Heart left ventricle (tissue), 16 donors: ENCODE data around the gene XYLT2. TPM values are rescaled to one million over a fixed set of nuclear protein-coding genes. Genes with fewer than 3 reads are reported as not detected.

Source experiments
- ATAC-seq, 4 donors: fragments of 200-7000 bp; cut with Tn5 transposase; one replicate each; pipeline ENCODE4 v1.9.1; 2020 to 2022; ENCODE audit warnings: moderate library complexity in 4 of 4, mild to moderate bottlenecking in 3 of 4, moderate number of reproducible peaks in 1 of 4
- DNase-seq, 5 donors: peaks; one replicate each; pipeline ENCODE4 v3.0.0-alpha.2; 2020
- H3K27ac ChIP-seq, 12 donors: fragments of 200-600 bp; sonication (generic) in 4 of 12; one replicate each; pipeline versions ENCODE4 v1.5.0 to v1.8.0; 2016 to 2022; ENCODE audit warnings: mild to moderate bottlenecking in 2 of 12
- H3K27me3 ChIP-seq, 9 donors: fragments of 200-600 bp; sonication (generic) in 2 of 9; one replicate each; pipeline versions ENCODE4 v1.5.1 to v1.8.0; 2016 to 2022; ENCODE audit warnings: mild to moderate bottlenecking in 3 of 9
- H3K36me3 ChIP-seq, 9 donors: fragments of 200-600 bp; sonication (generic) in 2 of 9; one replicate each; pipeline versions ENCODE4 v1.5.0 to v1.8.0; 2018 to 2022; ENCODE audit warnings: mild to moderate bottlenecking in 2 of 9
- H3K4me1 ChIP-seq, 12 donors: fragments of 200-600 bp; sonication (generic) in 4 of 12; one replicate each; pipeline versions ENCODE4 v1.5.0 to v1.8.0; 2016 to 2022; ENCODE audit warnings: mild to moderate bottlenecking in 3 of 12
- H3K4me3 ChIP-seq, 12 donors: fragments of 200-600 bp; sonication (generic) in 4 of 12; one replicate each; pipeline versions ENCODE4 v1.5.0 to v1.8.0; 2017 to 2022; ENCODE audit warnings: mild to moderate bottlenecking in 9 of 12, moderate library complexity in 4 of 12
- H3K9me3 ChIP-seq, 12 donors: fragments of 200-600 bp; sonication (generic) in 4 of 12; one replicate each; pipeline versions ENCODE4 v1.5.0 to v1.8.0; 2016 to 2022; ENCODE audit warnings: mild to moderate bottlenecking in 1 of 12
- POLR2A ChIP-seq, 2 donors: fragments of 450-650 bp; IDR thresholded peaks; one replicate each; pipeline ENCODE4 v1.6.1; 2017; ENCODE audit warnings: antibody characterized with exemption in 2 of 2, mild to moderate bottlenecking in 2 of 2, moderate library complexity in 2 of 2
- WGBS, 4 donors: extraction: QIAGEN DNeasy Blood & Tissue Kit in 2 of 4; methylation state at CpG; one replicate each; pipeline versions ENCODE4 v1.1.5 to v1.1.7; 2013 to 2018; 5-methylcytosine and 5-hydroxymethylcytosine counted together
- intact Hi-C, 10 donors: fragments of 100-400 bp; cut with DNase I; formaldehyde crosslinking; loops; one replicate each; pipeline versions ENCODE4 v1.11.1 to v1.14.2; 2022
- polyA plus RNA-seq, 2 donors: library from polyadenylated mRNA; stranded (reverse); fragments of 200-250 nt; gene quantifications; one replicate each; pipeline ENCODE4 v1.2.3, GENCODE V29; 2013
- total RNA-seq, 9 donors: library from RNA; depleted of rRNA in 2 of 9; stranded (reverse); fragments of >200 nt in 2 of 9; fragmentation: NEBNext Ultra II Directional in 3 of 9; extraction: Animal tissue kit (Norgen Biotek cat#: 25700) in 3 of 9; gene quantifications; one replicate each; pipeline versions ENCODE4 v1.1.0 to v1.2.4, GENCODE V29; 2016 to 2023
- TF ChIP-seq, protein P1 (sequence below), 12 donors: fragments of 200-600 bp; sonication (generic) in 4 of 12; IDR thresholded peaks; one replicate each; pipeline versions ENCODE4 v1.5.0 to v1.8.0; 2018 to 2022; ENCODE audit warnings: antibody characterized with exemption in 12 of 12, mild to moderate bottlenecking in 5 of 12
- donor health status: ischemic (EF 13 %, LVEDD 7.1; RV severe dilation, severe dysfunction).
- donor health status: healthy with polysubstance abuse.
- donor health status: DM: no; HTN: yes; CAD: no.
- donor health status: DM: no; HTN: no; CAD: no.
- donor health status: ischemic (EF 25% LVEDD 6.9; RV normal size, moderate dysfunction).
- donor health status: ischemic (EF 25% LVEDD 5.7; RV mildly dilated, moderate dysfunction).
- donor health status: healthy.
- donor health status: DM: yes; HTN: yes; CAD: no.
- donor health status: ischemic (EF 35%, LVEDD 5.7; RV mildly dilated, moderate dysfunction).
- donor health status: nonischemic (EF 11% LVEDD 7.7; RV severe dilation, severe dysfunction).
- donor health status: DM: yes; HTN: yes; CAD: no.
- donor health status: PGD.
- donor health status: ischemic (EF 29% LVEDD 5.4; RV normal size, mild dysfunction).
- donor health status: nonischemic (EF 23%, LVEDD 6.1; RV moderate dilation, normal function).

Gene XYLT2
- total and polyA plus RNA-seq, 11 donors, result 9.5 to 19.2 (median 13.3) TPM

DNA sequence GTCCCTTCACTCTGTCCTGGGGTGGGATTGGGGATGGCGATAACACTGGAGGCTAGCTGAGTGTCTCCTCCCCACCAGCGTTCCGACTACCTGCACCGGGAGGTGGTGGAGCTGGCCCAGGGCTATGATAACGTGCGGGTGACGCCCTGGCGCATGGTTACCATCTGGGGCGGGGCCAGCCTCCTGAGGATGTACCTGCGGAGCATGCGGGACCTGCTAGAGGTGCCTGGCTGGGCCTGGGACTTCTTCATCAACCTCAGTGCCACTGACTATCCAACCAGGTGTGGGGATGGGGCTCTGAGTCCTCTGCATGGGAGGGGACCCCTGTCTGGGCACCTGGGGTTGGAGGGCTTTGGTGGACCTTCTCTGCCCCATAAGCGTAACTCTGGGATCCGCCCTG, 8.8 kb downstream of the XYLT2 start:
- 85 to 95% (median 94%) methylated on average over 12 to 13 of the region's 13 CpGs for WGBS, 4 donors
- no peak for TF ChIP-seq POLR2A (IDR thresholded peaks at IDR 0.05)
- TF ChIP-seq, protein P1, sequence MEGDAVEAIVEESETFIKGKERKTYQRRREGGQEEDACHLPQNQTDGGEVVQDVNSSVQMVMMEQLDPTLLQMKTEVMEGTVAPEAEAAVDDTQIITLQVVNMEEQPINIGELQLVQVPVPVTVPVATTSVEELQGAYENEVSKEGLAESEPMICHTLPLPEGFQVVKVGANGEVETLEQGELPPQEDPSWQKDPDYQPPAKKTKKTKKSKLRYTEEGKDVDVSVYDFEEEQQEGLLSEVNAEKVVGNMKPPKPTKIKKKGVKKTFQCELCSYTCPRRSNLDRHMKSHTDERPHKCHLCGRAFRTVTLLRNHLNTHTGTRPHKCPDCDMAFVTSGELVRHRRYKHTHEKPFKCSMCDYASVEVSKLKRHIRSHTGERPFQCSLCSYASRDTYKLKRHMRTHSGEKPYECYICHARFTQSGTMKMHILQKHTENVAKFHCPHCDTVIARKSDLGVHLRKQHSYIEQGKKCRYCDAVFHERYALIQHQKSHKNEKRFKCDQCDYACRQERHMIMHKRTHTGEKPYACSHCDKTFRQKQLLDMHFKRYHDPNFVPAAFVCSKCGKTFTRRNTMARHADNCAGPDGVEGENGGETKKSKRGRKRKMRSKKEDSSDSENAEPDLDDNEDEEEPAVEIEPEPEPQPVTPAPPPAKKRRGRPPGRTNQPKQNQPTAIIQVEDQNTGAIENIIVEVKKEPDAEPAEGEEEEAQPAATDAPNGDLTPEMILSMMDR (IDR thresholded peaks at IDR 0.05), result no peak
- H3K27ac ChIP-seq, result no peak overlapping the region

DNA sequence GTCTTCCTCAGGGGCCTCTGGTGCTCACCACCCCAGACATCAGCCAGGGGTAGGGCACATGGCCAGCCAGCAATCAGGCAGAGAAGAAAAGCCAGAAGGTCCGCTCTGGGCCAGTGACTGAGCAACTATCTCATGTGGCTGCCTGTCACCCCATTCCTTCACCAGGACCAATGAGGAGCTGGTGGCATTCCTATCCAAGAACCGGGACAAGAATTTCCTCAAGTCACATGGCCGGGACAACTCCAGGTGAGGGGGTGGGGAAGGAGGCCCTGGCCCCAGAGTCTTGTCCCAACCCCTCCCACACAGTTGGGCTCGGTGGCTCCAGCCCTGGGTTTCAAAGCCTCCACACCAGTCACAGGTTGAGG, 9.4 kb downstream of the XYLT2 start:
- intact Hi-C loops, result no loop called here
- Histone ChIP-seq H3K4me3 (no peak overlapping the region), H3K9me3 (no peaks in the 10 kb centered on the region), H3K36me3 (peaks cover 0 to 71% (median 68%) of the 10 kb centered on the region in 9 donors), H3K27me3 (no peaks in the 10 kb centered on the region), H3K27ac (no peak overlapping the region), H3K4me1 (peaks cover 0 to 17% (median 0%) of the 10 kb centered on the region in 12 donors)
- ATAC-seq (no peak), DNase-seq (no peak)
- 76 to 100% (median 89%) methylated on average over 1 to 4 of the region's 4 CpGs for WGBS, 4 donors
- TF ChIP-seq POLR2A (IDR thresholded peaks at IDR 0.05), result no peak
- TF ChIP-seq, protein P1 (IDR thresholded peaks at IDR 0.05), result no peak

More for the DNA sequence above, 8.8 kb downstream of the XYLT2 start:
- peaks cover 0 to 17% (median 0%) of the 10 kb centered on the region in 12 donors for H3K4me1 ChIP-seq
- H3K9me3 ChIP-seq, result no peaks in the 10 kb centered on the region
- no peak for ATAC-seq
- no peaks in the 10 kb centered on the region for H3K27me3 ChIP-seq
- intact Hi-C loops, result no loop called here
- H3K4me3 ChIP-seq, result no peak overlapping the region
- peaks cover 0 to 67% (median 63%) of the 10 kb centered on the region in 9 donors for H3K36me3 ChIP-seq
- DNase-seq, result no peak

DNA sequence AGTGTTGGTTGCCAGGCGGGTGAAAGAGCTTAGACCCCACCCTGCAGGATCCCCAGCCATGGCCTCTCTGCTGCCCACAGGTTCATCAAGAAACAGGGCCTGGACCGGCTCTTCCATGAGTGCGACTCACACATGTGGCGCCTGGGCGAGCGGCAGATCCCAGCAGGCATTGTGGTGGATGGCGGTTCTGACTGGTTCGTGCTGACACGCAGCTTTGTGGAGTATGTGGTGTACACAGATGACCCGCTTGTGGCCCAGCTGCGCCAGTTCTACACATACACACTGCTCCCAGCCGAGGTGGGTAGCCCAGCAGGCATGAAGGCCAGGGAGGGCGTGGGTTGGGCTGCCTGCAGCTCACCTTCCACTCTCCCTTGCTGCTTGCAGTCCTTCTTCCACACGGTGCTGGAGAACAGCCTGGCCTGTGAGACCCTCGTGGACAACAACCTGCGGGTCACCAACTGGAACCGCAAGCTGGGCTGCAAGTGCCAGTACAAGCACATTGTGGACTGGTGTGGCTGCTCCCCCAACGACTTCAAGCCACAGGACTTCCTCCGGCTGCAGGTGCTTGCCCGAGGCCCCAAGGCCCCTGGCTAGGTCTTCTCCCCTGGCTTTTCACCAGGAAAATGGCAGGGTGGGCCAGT, 9.9 kb downstream of the XYLT2 start:
- H3K36me3 ChIP-seq, result peaks cover 0 to 75% (median 70%) of the 10 kb centered on the region in 9 donors
- DNase-seq, result peak in 1 of 5 donors; percentile 52

DNA sequence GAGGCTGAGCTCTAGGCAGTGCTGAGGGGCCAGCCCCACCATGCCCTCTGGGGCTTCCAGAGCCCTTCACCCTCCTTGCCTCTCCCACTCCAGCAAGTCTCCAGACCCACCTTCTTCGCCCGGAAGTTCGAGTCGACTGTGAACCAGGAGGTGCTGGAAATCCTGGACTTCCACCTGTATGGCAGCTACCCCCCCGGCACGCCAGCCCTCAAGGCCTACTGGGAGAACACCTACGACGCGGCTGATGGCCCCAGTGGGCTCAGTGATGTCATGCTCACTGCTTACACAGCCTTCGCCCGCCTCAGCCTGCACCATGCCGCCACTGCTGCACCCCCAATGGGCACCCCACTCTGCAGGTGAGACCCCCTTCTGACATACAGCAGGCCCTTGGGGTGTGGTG, 10.5 kb downstream of the XYLT2 start:
- Histone ChIP-seq H3K27me3 (no peaks in the 10 kb centered on the region), H3K9me3 (no peaks in the 10 kb centered on the region), H3K4me1 (peaks cover 0 to 17% (median 0%) of the 10 kb centered on the region in 12 donors), H3K4me3 (no peak overlapping the region), H3K27ac (no peak overlapping the region), H3K36me3 (peaks cover 0 to 79% (median 73%) of the 10 kb centered on the region in 9 donors)
- ATAC-seq (no peak), DNase-seq (peak in 1 of 5 donors; percentile 49)
- TF ChIP-seq, protein P1 (IDR thresholded peaks at IDR 0.05), result no peak
- no peak for TF ChIP-seq POLR2A (IDR thresholded peaks at IDR 0.05)
- intact Hi-C loops, result no loop called here
- WGBS, 4 donors, result 87 to 100% (median 93%) methylated on average over 1 to 12 of the region's 12 CpGs

More for the DNA sequence above, 9.9 kb downstream of the XYLT2 start:
- ATAC-seq, result no peak
- Histone ChIP-seq H3K27me3 (no peaks in the 10 kb centered on the region), H3K4me1 (peaks cover 0 to 17% (median 0%) of the 10 kb centered on the region in 12 donors), H3K9me3 (no peaks in the 10 kb centered on the region), H3K27ac (no peak overlapping the region), H3K4me3 (no peak overlapping the region)
- intact Hi-C loops, result no loop called here
- WGBS, 4 donors, result 92 to 93% (median 93%) methylated on average over 12 to 20 of the region's 20 CpGs
- no peak for TF ChIP-seq POLR2A (IDR thresholded peaks at IDR 0.05)
- TF ChIP-seq, protein P1 (IDR thresholded peaks at IDR 0.05), result no peak
